ENCODE measurements around the gene POLR2M.

GRCh38 chr15:57667171-57667849 is 39.2 kb upstream of the POLR2M start:
- peak in 1 of 3 experiments; percentile 22 for TF ChIP-seq CTCF (IDR thresholded peaks at IDR 0.05)
- TF ChIP-seq POLR2A (IDR thresholded peaks at IDR 0.05), result no peak
